GM21717 (cell line): ENCODE measurements around the gene ACSL6.

ENCODE experiments used
- ATAC-seq: cut with Tn5 transposase; IDR thresholded peaks from one replicate; pipeline ENCODE4 v1.9.1; 2021; ENCODE audit warnings: mild to moderate bottlenecking, moderate library complexity; ENCODE audit not compliant: unreplicated experiment

The ACSL6 gene

GRCh38 chr5:131984956-131985665 lies 26.3 kb downstream of the ACSL6 start:
- ATAC-seq: no peak

- ATAC-seq: no peak
These were observed 28.1 kb downstream of the ACSL6 start for GRCh38 chr5:131983244-131983771.

GRCh38 chr5:131981516-131981915 lies 29.9 kb downstream of the ACSL6 start:
- no peak for ATAC-seq

- no peak for ATAC-seq
These were observed 30.8 kb downstream of the ACSL6 start for GRCh38 chr5:131980696-131981095.

GRCh38 chr5:131979816-131980215 lies 31.6 kb downstream of the ACSL6 start:
- no peak for ATAC-seq

- ATAC-seq: no peak
These were observed 34.2 kb downstream of the ACSL6 start for GRCh38 chr5:131977212-131977604.

- no peak for ATAC-seq
These were observed 34.8 kb downstream of the ACSL6 start for GRCh38 chr5:131976414-131977211.

GRCh38 chr5:131974956-131975726 lies 36.3 kb downstream of the ACSL6 start:
- ATAC-seq: no peak

- no peak for ATAC-seq
These were observed 36.9 kb downstream of the ACSL6 start for GRCh38 chr5:131974622-131974955.

- ATAC-seq: no peak
These were observed 37.4 kb downstream of the ACSL6 start for GRCh38 chr5:131974016-131974415.

GRCh38 chr5:131973089-131973712 lies 38.3 kb downstream of the ACSL6 start:
- no peak for ATAC-seq

- ATAC-seq: no peak
These were observed 43.0 kb downstream of the ACSL6 start for GRCh38 chr5:131968396-131968954.

GRCh38 chr5:131966551-131966950 lies 44.9 kb downstream of the ACSL6 start:
- ATAC-seq: no peak

- ATAC-seq: no peak
These were observed 45.5 kb downstream of the ACSL6 start for GRCh38 chr5:131965826-131966415.

- no peak for ATAC-seq
These were observed 51.6 kb downstream of the ACSL6 start for GRCh38 chr5:131959906-131960305.

- no peak for ATAC-seq
These were observed 52.3 kb downstream of the ACSL6 start for GRCh38 chr5:131959136-131959535.

- ATAC-seq: no peak
These were observed 53.6 kb downstream of the ACSL6 start for GRCh38 chr5:131957721-131958441.

- no peak for ATAC-seq
These were observed 57.5 kb downstream of the ACSL6 start for GRCh38 chr5:131953969-131954368.

- ATAC-seq: no peak
These were observed 59.1 kb downstream of the ACSL6 start for GRCh38 chr5:131952301-131952857.
